H1 (cell line): ENCODE data around the gene TBX21. TPM values are rescaled to one million over a fixed set of nuclear protein-coding genes. Genes with fewer than 3 reads are reported as not detected.

Experiments
- CTCF ChIA-PET: fragments of 300-600 bp; sonication (Branson Sonifier 250); formaldehyde crosslinking; loops from one replicate; lab custom pipeline; 2021; ENCODE audit not compliant: partially characterized antibody; lab: Charles Lee
- POLR2A ChIA-PET: fragments of 300-600 bp; sonication (Branson Sonifier 250); formaldehyde crosslinking; loops from one replicate; lab custom pipeline; 2021; ENCODE audit warnings: inconsistent platforms; ENCODE audit not compliant: partially characterized antibody; lab: Charles Lee
- DNase-seq, 2 experiments: peaks; one replicate each; pipeline versions ENCODE4 v3.0.0 to v3.0.0-alpha.2; 2010 to 2022; ENCODE audit warnings: low spot score in 2 of 2, low read depth in 1 of 2, mixed read lengths in 1 of 2
- FAIRE-seq: peaks from 2 replicates; lab custom pipeline; 2011; peaks lifted over from hg19 to GRCh38; lab: Jason Lieb, UNC
- H2AFZ ChIP-seq: 2 replicates; pipeline ENCODE4 v1.8.1; 2012; ENCODE audit warnings: low read length, inconsistent platforms
- H2AK5ac ChIP-seq: 2 replicates; pipeline ENCODE4 v1.6.1; 2013; ENCODE audit warnings: low read depth, low read length
- H2BK120ac ChIP-seq: replicated peaks from 2 replicates; pipeline ENCODE3; 2013; ENCODE audit warnings: low read depth, low read length, inconsistent platforms
- H2BK12ac ChIP-seq: 2 replicates; pipeline ENCODE4 v1.6.1; 2013; ENCODE audit warnings: low read depth, low read length
- H2BK15ac ChIP-seq: 2 replicates; pipeline ENCODE4 v1.6.1; 2013; ENCODE audit warnings: low read length
- H2BK20ac ChIP-seq: 2 replicates; pipeline ENCODE4 v1.6.1; 2013; ENCODE audit warnings: low read length
- H2BK5ac ChIP-seq: 2 replicates; pipeline ENCODE4 v1.6.1; 2013; ENCODE audit warnings: low read depth, low read length
- H3K14ac ChIP-seq: 2 replicates; pipeline ENCODE4 v1.6.1; 2013; ENCODE audit warnings: inconsistent platforms; ENCODE audit not compliant: insufficient read length
- H3K18ac ChIP-seq: 2 replicates; pipeline ENCODE4 v1.6.1; 2013; ENCODE audit warnings: low read length; ENCODE audit errors: extremely low read depth
- H3K23ac ChIP-seq: 2 replicates; pipeline ENCODE4 v1.6.1; 2013; ENCODE audit warnings: inconsistent platforms; ENCODE audit not compliant: insufficient read length
- H3K23me2 ChIP-seq: 2 replicates; pipeline ENCODE4 v1.6.1; 2013; ENCODE audit warnings: low read depth, low read length
- H3K27ac ChIP-seq: 2 replicates; pipeline ENCODE4 v1.6.1; 2011; ENCODE audit warnings: low read depth, low read length, inconsistent platforms
- H3K27me3 ChIP-seq, 4 experiments: replicated peaks in 1 of 4; 1 replicate in 1 of 4; 2 replicates in 3 of 4; pipeline versions ENCODE4 v1.6.1 to v1.8.1; 2011 to 2013; ENCODE audit warnings: low read length in 3 of 4, mild to moderate bottlenecking in 3 of 4, inconsistent platforms in 2 of 4, mixed read lengths in 2 of 4, moderate library complexity in 1 of 4; ENCODE audit not compliant: control insufficient read depth in 3 of 4, insufficient read depth in 3 of 4; ENCODE audit errors: extremely low read depth in 1 of 4
- H3K36me3 ChIP-seq, 4 experiments: 2 replicates each; pipeline versions ENCODE4 v1.6.1 to v1.8.1; 2011 to 2013; ENCODE audit warnings: mild to moderate bottlenecking in 4 of 4, low read length in 3 of 4, moderate library complexity in 2 of 4, control low read depth in 1 of 4, inconsistent platforms in 1 of 4; ENCODE audit not compliant: insufficient read depth in 4 of 4, control insufficient read depth in 2 of 4
- H3K4ac ChIP-seq: replicated peaks from 2 replicates; pipeline ENCODE3; 2013; ENCODE audit warnings: low read length, low read depth, mixed read lengths, inconsistent platforms; ENCODE audit not compliant: insufficient read length
- H3K4me1 ChIP-seq, 4 experiments: replicated peaks in 1 of 4; 1 replicate in 1 of 4; 2 replicates in 3 of 4; pipeline versions ENCODE4 v1.6.1 to v1.8.1; 2011 to 2013; ENCODE audit warnings: low read length in 3 of 4, inconsistent platforms in 2 of 4, mixed read lengths in 1 of 4; ENCODE audit not compliant: insufficient read depth in 4 of 4, control insufficient read depth in 3 of 4
- H3K4me2 ChIP-seq, 2 experiments: 2 replicates each; pipeline versions ENCODE4 v1.6.1 to v1.8.1; 2011 to 2013; ENCODE audit warnings: low read depth in 2 of 2, low read length in 2 of 2, control low read depth in 1 of 2, inconsistent platforms in 1 of 2, mild to moderate bottlenecking in 1 of 2; ENCODE audit not compliant: insufficient read depth in 1 of 2
- H3K4me3 ChIP-seq, 4 experiments: fragments of 200-600, 300-600 bp in 1 of 4; sonication (generic), shearing (Covaris generic), sonication (Bioruptor Twin) in 1 of 4; 2 replicates each; pipeline versions ENCODE4 v1.5.1 to v1.8.1; 2011 to 2016; ENCODE audit warnings: low read length in 4 of 4, low read depth in 3 of 4, control low read depth in 2 of 4, inconsistent platforms in 2 of 4, mild to moderate bottlenecking in 2 of 4, mixed read lengths in 1 of 4, moderate library complexity in 1 of 4; ENCODE audit not compliant: insufficient read depth in 2 of 4; ENCODE audit errors: extremely low read depth in 1 of 4
- H3K56ac ChIP-seq: replicated peaks from 2 replicates; pipeline ENCODE3; 2013; ENCODE audit warnings: low read depth, mild to moderate bottlenecking, mixed read lengths, low read length, inconsistent platforms; ENCODE audit not compliant: insufficient read length
- H3K79me1 ChIP-seq: 2 replicates; pipeline ENCODE4 v1.6.1; 2013; ENCODE audit warnings: low read depth, low read length, control low read depth
- H3K79me2 ChIP-seq, 2 experiments: 2 replicates each; pipeline versions ENCODE4 v1.6.1 to v1.8.1; 2012 to 2013; ENCODE audit warnings: low read length in 2 of 2, mild to moderate bottlenecking in 2 of 2, inconsistent platforms in 1 of 2; ENCODE audit not compliant: insufficient read depth in 2 of 2, control insufficient read depth in 1 of 2
- H3K9ac ChIP-seq, 4 experiments: replicated peaks in 1 of 4; 1 replicate in 1 of 4; 2 replicates in 3 of 4; pipeline versions ENCODE4 v1.6.1 to v1.8.1; 2011 to 2013; ENCODE audit warnings: low read depth in 3 of 4, low read length in 3 of 4, control low read depth in 2 of 4, mild to moderate bottlenecking in 2 of 4, moderate library complexity in 2 of 4, inconsistent platforms in 1 of 4; ENCODE audit errors: extremely low read depth in 1 of 4
- H3K9me3 ChIP-seq, 2 experiments: 2 replicates each; pipeline versions ENCODE4 v1.6.1 to v1.8.1; 2012 to 2013; ENCODE audit warnings: mild to moderate bottlenecking in 2 of 2, moderate library complexity in 2 of 2, control low read depth in 1 of 2, inconsistent platforms in 1 of 2, low read depth in 1 of 2, low read length in 1 of 2, mixed read lengths in 1 of 2; ENCODE audit not compliant: insufficient read depth in 2 of 2
- H4K20me1 ChIP-seq, 2 experiments: replicated peaks in 1 of 2; 2 replicates each; pipeline versions ENCODE3 to v1.8.1; 2011 to 2013; ENCODE audit warnings: inconsistent platforms in 2 of 2, low read length in 2 of 2, mild to moderate bottlenecking in 1 of 2; ENCODE audit not compliant: insufficient read depth in 2 of 2, control insufficient read depth in 1 of 2
- H4K5ac ChIP-seq: 2 replicates; pipeline ENCODE4 v1.6.1; 2013; ENCODE audit warnings: low read length, low read depth, mixed read lengths, inconsistent platforms; ENCODE audit not compliant: insufficient read length
- H4K8ac ChIP-seq: 2 replicates; pipeline ENCODE4 v1.8.0; 2013; ENCODE audit warnings: mild to moderate bottlenecking, moderate library complexity, low read length, inconsistent platforms; ENCODE audit not compliant: insufficient read depth; ENCODE audit errors: extremely low read depth
- H4K91ac ChIP-seq: replicated peaks from 2 replicates; pipeline ENCODE3; 2013; ENCODE audit warnings: low read length, mixed read lengths, inconsistent platforms; ENCODE audit not compliant: insufficient read length
- CEBPB ChIP-seq: IDR thresholded peaks from 2 replicates; pipeline ENCODE4 v1.6.1; 2012; ENCODE audit warnings: low read depth, low read length
- FOSL1 ChIP-seq: IDR thresholded peaks from 2 replicates; pipeline ENCODE4 v1.6.1; 2011; ENCODE audit warnings: mild to moderate bottlenecking, low read depth, low read length, moderate library complexity; ENCODE audit not compliant: insufficient read depth
- JUN ChIP-seq: IDR thresholded peaks from 2 replicates; pipeline ENCODE4 v1.6.1; 2011; ENCODE audit warnings: low read depth, mild to moderate bottlenecking, improper control_type of control experiment, low read length
- RAD21 ChIP-seq, 2 experiments: IDR thresholded peaks in 1 of 2; conservative IDR thresholded peaks in 1 of 2; 2 replicates each; pipeline ENCODE4 v1.6.1; 2011; ENCODE audit warnings: low read depth in 2 of 2, low read length in 2 of 2, improper control_type of control experiment in 1 of 2, inconsistent platforms in 1 of 2, mild to moderate bottlenecking in 1 of 2, moderate library complexity in 1 of 2
- SAP30 ChIP-seq: fragments of 300-600 bp; sonication (generic); IDR thresholded peaks from 2 replicates; pipeline ENCODE4 v1.7.1; 2012; ENCODE audit warnings: low read length, moderate library complexity, mild to moderate bottlenecking, inconsistent platforms; ENCODE audit not compliant: insufficient read depth, insufficient replicate concordance
- SIRT6 ChIP-seq: IDR thresholded peaks from one replicate; pipeline ENCODE4 v1.7.1; 2012; ENCODE audit warnings: low read length, inconsistent platforms
- SP1 ChIP-seq: IDR thresholded peaks from 2 replicates; pipeline ENCODE4 v1.6.1; 2011; ENCODE audit warnings: low read depth, low read length
- SP2 ChIP-seq: IDR thresholded peaks from 2 replicates; pipeline ENCODE4 v1.6.1; 2012; ENCODE audit warnings: mild to moderate bottlenecking, low read length, inconsistent platforms
- SUZ12 ChIP-seq: fragments of 200-600 bp; sonication (generic); IDR thresholded peaks from 2 replicates; pipeline ENCODE4 v1.6.1; 2012; ENCODE audit warnings: mild to moderate bottlenecking, inconsistent platforms, low read length, moderate library complexity, mixed read lengths
- YY1 ChIP-seq: IDR thresholded peaks from 2 replicates; pipeline ENCODE4 v1.6.1; 2011; ENCODE audit warnings: low read depth, mild to moderate bottlenecking, low read length
- WGBS, 2 experiments: shearing (Covaris generic) in 1 of 2; methylation state at CpG; one replicate each; pipeline versions ENCODE4 v1.1.6 to v1.1.7; 2013 to 2015; ENCODE audit warnings: low lambda C conversion rate in 2 of 2, mixed read lengths in 2 of 2, inconsistent platforms in 1 of 2, low coverage in 1 of 2, missing lambda C conversion rate in 1 of 2; ENCODE audit not compliant: insufficient replicate concordance in 2 of 2, insufficient coverage in 1 of 2, insufficient read length in 1 of 2; ENCODE audit errors: extremely low coverage in 1 of 2, missing lambda C conversion rate in 1 of 2; 5-methylcytosine and 5-hydroxymethylcytosine counted together
- polyA plus RNA-seq, 7 experiments: library from polyadenylated mRNA; depleted of rRNA in 3 of 7; stranded (reverse) in 5 of 7; unstranded in 2 of 7; fragments of >200 nt in 5 of 7; fragments of 200-250 nt in 2 of 7; gene quantifications; 1 replicate in 5 of 7; 2 replicates in 1 of 7; 4 replicates in 1 of 7; pipeline versions ENCODE4 v1.2.1 to v1.2.3, GENCODE V29; 2011 to 2013; ENCODE audit warnings: missing spikeins in 2 of 7, mixed read lengths in 2 of 7
- total RNA-seq: library from RNA; stranded (reverse); fragmentation: NEBNext Ultra II Directional; extraction: Animal tissue kit (Norgen Biotek cat#: 25700); gene quantifications from 2 replicates; pipeline ENCODE4 v1.2.1, GENCODE V29; 2021
- TF ChIP-seq, protein P1 (sequence below): IDR thresholded peaks from 2 replicates; pipeline ENCODE4 v1.6.1; 2011; ENCODE audit warnings: low read length, improper control_type of control experiment

TBX21 gene
- total and polyA plus RNA-seq, 2 of the 8 experiments (the other 6 are each of a cell fraction or from before 2014, with no cell fraction given): not detected

DNA sequence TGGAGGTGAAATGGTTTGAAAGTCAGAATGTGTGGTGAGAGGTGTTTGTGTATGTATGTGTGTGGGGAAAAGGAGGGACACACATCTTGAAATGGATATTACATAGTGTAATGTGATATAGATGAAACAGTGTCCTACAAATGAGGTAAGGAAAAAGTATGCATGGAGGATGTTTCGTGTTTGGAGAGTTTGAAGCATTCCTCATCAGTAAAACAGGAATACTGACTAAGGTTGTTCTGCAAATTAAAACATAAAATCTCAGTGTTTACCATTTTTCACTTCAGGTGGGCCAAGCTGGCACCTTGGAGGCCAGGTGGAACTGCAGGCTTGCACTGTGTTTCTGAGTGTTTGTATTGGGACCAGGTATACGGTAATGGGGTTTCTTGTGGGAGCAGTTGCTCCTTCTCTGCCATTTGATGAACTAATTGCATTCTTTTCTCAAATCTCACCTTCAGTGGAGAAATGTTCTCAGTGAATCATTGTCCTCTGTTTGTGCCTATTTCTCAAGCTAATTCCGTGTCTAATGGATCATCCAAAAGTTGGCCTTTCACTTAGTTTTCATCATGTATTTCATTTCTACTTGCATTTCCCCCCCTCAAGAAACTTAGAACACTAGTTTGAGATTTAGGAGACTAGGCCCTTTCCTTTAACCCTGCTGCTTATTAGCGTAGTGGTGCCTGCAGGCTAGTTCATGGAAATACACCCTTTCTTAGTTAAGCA is 47.3 kb upstream of the TBX21 start:
- Histone ChIP-seq H2AK5ac (no peak overlapping the region), H3K27me3 (no peaks in the 10 kb centered on the region), H3K4ac (no peak overlapping the region), H3K23me2 (no peaks in the 10 kb centered on the region), H2BK120ac (no peak overlapping the region), H3K18ac (no peak overlapping the region), H3K14ac (no peak overlapping the region), H2AFZ (no peak overlapping the region), H4K5ac (no peak overlapping the region), H3K4me3 (no peak overlapping the region), H3K9me3 (no peaks in the 10 kb centered on the region), H2BK12ac (no peak overlapping the region), H3K4me2 (no peak overlapping the region), H2BK20ac (no peak overlapping the region), H3K56ac (no peak overlapping the region), H3K9ac (no peak overlapping the region), H3K79me1 (no peaks in the 10 kb centered on the region), H3K27ac (no peak overlapping the region), H3K4me1 (peaks cover 3 to 11% (median 6%) of the 10 kb centered on the region in 4 experiments; a peak in 5 of 7 replicates), H2BK5ac (no peak overlapping the region), H3K36me3 (peaks cover 17 to 47% (median 29%) of the 10 kb centered on the region in 4 experiments), H3K79me2 (no peaks in the 10 kb centered on the region), H2BK15ac (no peak overlapping the region), H4K8ac (no peak overlapping the region), H4K20me1 (peaks cover 0 to 2% of the 10 kb centered on the region in 2 experiments), H4K91ac (no peak overlapping the region), H3K23ac (no peak overlapping the region)
- TF ChIP-seq SAP30: no peak
- TF ChIP-seq JUN: no peak
- no peak for TF ChIP-seq SIRT6
- no peak for TF ChIP-seq FOSL1
- no peak for TF ChIP-seq CEBPB
- no peak for TF ChIP-seq SUZ12
- no peak for TF ChIP-seq YY1
- TF ChIP-seq SP2: no peak
- TF ChIP-seq SP1: no peak
- TF ChIP-seq, protein P1, sequence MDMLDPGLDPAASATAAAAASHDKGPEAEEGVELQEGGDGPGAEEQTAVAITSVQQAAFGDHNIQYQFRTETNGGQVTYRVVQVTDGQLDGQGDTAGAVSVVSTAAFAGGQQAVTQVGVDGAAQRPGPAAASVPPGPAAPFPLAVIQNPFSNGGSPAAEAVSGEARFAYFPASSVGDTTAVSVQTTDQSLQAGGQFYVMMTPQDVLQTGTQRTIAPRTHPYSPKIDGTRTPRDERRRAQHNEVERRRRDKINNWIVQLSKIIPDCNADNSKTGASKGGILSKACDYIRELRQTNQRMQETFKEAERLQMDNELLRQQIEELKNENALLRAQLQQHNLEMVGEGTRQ: no peak
- TF ChIP-seq RAD21 (IDR thresholded peaks at IDR 0.05 in 1 of 2, conservative IDR thresholded peaks at IDR 0.05 in 1 of 2; ENCODE audit: low read depth in 2 of 2, low read length in 2 of 2): no peak
- no peak for FAIRE-seq
- 89% methylated on average over 4 of the region's 4 CpGs; no CpG with 5 or more reads in 1 of the 2 experiments for WGBS, 2 experiments
- DNase-seq: no peak
- CTCF ChIA-PET: no interaction called here
- POLR2A ChIA-PET: interaction anchor here (0.9 to 46.3 kb wide), 4 partner anchors 4 to 146 kb away, joined by 3 to 1575 read pairs (median 789); partner anchors contain the start of genes KPNB1, LRRC46, MRPL10 and TBKBP1
